SIG-M5 treated with dmso at 0.1 percent for 504 hours (cell line): Measurements from ENCODE around the gene EML4.
"Not testable (repeated sequence)": the region's sequence is repeated elsewhere in the genome, so short reads cannot be mapped to it uniquely, and the experiment has no call there.

Experiments
- DNase-seq: peaks from one replicate; lab custom pipeline; 2025; ENCODE audit not compliant: unreplicated experiment; lab: John Stamatoyannopoulos, UW

EML4 gene, protein sequence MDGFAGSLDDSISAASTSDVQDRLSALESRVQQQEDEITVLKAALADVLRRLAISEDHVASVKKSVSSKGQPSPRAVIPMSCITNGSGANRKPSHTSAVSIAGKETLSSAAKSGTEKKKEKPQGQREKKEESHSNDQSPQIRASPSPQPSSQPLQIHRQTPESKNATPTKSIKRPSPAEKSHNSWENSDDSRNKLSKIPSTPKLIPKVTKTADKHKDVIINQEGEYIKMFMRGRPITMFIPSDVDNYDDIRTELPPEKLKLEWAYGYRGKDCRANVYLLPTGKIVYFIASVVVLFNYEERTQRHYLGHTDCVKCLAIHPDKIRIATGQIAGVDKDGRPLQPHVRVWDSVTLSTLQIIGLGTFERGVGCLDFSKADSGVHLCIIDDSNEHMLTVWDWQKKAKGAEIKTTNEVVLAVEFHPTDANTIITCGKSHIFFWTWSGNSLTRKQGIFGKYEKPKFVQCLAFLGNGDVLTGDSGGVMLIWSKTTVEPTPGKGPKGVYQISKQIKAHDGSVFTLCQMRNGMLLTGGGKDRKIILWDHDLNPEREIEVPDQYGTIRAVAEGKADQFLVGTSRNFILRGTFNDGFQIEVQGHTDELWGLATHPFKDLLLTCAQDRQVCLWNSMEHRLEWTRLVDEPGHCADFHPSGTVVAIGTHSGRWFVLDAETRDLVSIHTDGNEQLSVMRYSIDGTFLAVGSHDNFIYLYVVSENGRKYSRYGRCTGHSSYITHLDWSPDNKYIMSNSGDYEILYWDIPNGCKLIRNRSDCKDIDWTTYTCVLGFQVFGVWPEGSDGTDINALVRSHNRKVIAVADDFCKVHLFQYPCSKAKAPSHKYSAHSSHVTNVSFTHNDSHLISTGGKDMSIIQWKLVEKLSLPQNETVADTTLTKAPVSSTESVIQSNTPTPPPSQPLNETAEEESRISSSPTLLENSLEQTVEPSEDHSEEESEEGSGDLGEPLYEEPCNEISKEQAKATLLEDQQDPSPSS

GRCh38 chr2:42169100-42169873, at the start of gene EML4:
Gene EML4, plus strand, starts transcription at chr2:42169353. Its CDS starts 259 bp downstream, at chr2:42169612.
- peak; percentile 82 for DNase-seq

DNA sequence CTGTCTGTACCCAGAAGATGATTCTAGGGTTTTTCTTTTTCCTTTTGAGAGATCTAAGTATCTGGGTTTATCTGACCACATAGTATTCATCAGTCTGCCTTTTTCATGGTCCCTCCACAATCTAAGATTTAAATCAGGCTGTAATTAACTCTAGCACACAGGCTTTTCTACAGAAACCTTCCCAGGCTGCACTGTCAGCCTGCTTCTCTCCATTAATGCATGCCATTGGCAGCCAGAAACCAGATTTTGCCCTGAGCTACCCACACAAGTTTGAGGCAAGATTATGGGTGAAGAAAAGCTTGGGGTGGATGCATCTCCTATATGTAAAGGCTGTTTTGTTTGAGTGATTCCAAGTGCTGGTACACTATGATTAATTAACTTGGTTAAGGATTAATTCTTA, 45.7 kb upstream of the EML4 start:
- DNase-seq, result no peak

DNA sequence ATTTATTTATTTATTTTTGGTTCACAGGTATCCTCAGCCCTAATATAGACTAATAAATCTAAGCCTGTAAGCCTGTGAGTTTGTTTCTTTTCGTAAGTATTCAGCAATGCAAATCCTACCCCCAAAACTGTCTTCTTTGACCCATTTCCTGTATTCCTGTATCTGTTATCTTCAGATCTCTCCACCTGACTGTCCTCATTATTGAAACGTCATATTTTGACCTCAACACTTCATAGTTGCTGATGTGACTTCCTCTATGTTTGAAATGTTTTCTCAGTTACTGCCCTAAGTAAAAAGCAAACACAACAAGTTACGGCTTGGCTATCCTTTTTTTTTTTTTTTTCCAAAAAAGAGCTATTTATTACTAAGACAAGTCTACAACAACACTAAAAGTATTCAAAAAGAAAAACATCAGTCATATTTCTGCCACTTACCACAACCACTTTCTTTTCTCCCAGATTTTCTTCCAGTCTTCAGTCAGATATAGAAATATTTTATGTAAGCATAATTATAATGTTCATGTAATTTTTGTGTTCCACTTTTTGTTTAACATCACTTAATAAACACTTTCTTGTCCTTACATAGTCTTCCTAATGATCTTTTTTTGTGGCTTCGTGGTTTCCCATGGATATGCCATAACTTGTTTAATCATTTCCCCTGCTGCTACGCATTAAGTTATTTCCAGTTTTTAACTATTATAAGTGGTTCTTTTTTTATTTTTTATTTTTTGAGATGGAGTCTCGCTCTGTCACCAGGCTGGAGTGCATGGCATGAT, 45.0 kb upstream of the EML4 start:
- DNase-seq, result no peak

DNA sequence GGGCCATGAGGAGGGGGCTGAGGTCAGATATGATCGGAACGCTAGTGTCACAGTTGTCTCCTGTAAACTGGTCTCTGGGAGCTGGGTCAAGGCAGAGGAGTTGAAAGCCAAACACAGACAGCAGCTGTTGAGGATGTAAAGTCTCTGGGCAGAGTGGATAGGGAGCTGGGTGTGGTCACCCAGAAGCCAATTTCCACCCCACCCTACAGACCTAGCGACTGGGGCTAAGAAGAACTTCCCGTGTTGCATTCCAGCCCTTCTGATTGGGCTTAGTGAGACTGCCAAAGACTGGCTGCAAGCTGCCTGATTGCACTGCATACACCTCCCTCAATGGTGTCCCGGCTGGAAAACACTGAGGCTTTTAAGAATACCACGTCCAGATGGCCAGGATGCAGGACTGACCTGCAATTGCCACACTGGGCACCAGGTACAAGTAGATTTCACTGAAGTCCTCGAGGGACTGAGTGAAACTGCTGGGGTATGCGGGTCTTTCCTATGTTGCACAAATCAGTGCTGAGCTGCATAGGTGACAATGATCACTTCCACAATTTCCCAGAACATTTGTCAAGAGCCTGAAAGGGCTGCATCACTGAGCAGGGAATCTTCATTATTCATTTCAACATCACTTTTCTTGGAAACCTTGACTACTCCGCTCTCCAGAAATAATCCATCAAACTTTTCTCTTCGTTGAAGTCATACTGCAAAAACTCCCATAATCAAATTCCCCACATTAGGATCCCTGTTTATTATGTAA, 43.1 kb upstream of the EML4 start:
- no peak for DNase-seq

DNA sequence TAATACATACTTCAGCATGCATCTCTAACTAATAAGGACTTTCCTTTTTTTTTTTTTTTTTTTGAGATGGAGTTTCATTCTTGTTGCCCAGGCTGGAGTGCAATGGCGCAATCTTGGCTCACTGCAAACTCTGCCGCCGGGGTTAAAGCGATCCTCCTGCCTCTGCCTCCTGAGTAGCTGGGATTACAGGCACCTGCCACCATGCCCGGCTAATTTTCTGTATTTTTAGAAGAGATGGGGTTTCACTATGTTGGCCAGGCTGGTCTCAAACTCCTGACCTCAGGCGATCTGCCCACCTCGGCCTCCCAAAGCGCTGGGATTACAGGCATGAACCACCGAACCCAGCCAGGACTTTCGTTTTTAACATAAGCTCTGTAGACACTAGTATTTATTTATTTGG, 42.3 kb upstream of the EML4 start:
- DNase-seq, result not testable (repeated sequence)

- DNase-seq, result no peak
Observed at GRCh38 chr2:42127425-42128424, 41.4 kb upstream of the EML4 start.

DNA sequence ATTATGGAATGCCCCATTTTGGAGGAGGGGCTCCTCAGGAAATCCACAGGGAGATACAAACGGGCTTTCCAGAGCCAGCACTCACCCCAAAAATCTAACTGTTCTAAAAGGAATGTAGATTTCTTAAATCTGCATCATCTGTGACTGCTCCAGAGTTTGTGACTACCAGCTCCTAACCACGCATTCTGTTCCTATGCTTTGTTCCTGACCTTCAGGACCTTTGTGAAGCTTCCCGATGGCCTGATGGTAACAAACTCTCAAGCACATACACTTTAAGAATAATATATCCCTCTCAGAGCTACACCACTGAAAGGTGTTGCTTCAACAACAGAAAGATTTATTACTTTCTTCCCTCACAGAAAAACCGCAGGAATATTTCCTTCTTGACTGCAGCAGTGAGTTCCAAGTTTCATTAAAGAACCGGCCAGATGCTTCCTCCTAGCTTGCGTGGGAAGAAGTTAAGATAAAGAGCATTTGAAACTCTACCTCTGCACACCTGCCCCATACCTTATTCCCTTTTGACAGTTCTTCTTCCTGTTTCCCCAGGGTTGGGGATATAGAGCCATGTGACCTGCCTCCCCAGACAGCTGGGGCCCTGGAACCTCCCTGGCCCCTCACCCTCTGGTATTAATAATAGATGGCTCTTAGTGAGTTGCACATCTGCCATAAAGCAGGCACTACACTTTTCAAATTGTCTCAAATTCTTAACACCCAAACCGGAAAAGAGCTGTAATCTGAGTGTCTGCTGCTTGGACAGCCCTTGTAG, 40.2 kb upstream of the EML4 start:
- no peak for DNase-seq

- DNase-seq, result no peak
Observed at GRCh38 chr2:42129487-42129852, 39.7 kb upstream of the EML4 start.

DNA sequence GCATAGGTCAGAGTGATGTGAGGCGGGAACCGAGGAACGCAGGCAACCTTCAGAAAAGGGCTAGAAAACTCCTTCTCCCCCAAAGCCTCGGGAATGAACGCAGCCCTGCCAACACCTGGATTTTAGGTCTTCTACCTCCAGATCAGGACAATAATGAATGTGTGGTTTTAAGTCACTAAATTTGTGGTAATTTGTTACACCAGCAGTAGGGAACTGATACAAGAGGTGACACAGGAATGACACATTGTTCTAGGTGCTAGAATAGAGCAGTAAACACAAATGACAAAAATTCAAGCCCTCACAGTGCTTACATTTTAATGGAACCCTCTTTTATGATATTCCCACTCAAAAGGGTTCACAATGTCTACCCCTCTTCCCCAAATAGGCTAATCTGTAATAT, 39.2 kb upstream of the EML4 start:
- no peak for DNase-seq

- not testable (repeated sequence) for DNase-seq
Observed at GRCh38 chr2:42130858-42131257, 38.3 kb upstream of the EML4 start.

GRCh38 chr2:42132191-42132965, 36.8 kb upstream of the EML4 start:
- DNase-seq, result no peak

- peak; percentile 76 for DNase-seq
Observed at GRCh38 chr2:42132966-42133641, 36.0 kb upstream of the EML4 start.

DNA sequence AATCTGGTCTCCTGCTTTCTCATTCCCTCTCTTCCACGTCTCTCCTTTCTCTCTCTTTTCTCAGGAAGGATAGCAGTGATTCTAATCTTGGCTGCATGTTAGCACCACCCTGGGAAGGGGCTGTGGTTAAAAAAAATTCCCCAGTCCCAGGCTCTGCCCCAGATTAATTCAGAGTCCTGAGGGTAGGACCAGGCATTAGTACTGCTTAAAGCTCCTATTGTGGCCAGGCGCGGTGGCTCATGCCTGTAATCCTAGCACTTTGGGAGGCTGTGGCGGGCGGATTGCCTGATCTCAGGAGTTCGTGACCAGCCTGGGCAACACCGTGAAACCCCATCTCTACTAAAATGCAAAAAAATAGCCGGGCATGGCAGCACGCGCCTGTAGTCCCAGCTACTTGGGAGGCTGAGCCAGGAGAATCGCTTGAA, 35.4 kb upstream of the EML4 start:
- DNase-seq, result no peak

GRCh38 chr2:42134401-42134932, 34.7 kb upstream of the EML4 start:
- DNase-seq, result not testable (repeated sequence)

- DNase-seq, result peak; percentile 73
Observed at GRCh38 chr2:42135381-42136312, 33.5 kb upstream of the EML4 start.
